K562 treated with DMSO at 1 percent for 48 hours (cell line): Measurements from ENCODE around the gene LIPJ. TPM values are rescaled to one million over a fixed set of nuclear protein-coding genes. Genes with fewer than 3 reads are reported as not detected.

Experiments
- total RNA-seq: library from RNA; unstranded; fragments of 300-600 nt; gene quantifications from 2 replicates; pipeline ENCODE4 v1.2.3, GENCODE V29; 2022; ENCODE audit warnings: low replicate concordance; ENCODE audit errors: extremely low read depth

Gene LIPJ
- total RNA-seq = not detected in 2 replicates

DNA sequence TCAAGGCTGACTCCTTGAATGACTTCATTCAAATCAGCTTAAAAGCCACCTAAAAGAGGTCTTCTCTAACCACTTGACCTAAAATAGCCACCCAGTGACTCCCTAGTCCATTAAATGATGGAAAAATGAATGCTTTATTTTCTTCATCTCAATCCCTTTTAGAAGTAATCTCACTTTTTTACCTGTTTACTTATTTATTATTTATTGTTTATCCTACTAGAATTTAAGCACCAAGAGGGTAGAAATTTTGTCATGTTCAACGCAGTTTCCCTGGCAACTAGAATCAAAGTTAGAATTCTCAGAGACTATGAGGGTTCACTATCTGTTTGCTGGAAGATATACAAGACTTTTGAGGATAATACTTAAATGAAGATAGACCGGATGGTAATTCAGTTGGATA, at the start of gene LIPJ:
LIPJ (plus strand) TSS at position 301 of the 400 bp plus-strand sequence. CDS start 3,926 bp downstream, outside the sequence.

GRCh38 chr10:88582806-88583583, 3.6 kb upstream of the LIPJ start, which contains the start of gene RNLS:
RNLS (minus strand) TSS chr10:88583318.

Other genes starting within 250 kb of the LIPJ start
- gene RNLS, start 3.4 kb upstream of the LIPJ start, total RNA-seq = not detected in 2 replicates
- not detected in 2 replicates for gene LIPF, start 77.7 kb downstream of the LIPJ start, total RNA-seq
- not detected in 2 replicates for gene LIPK, start 119.5 kb downstream of the LIPJ start, total RNA-seq
- gene LIPN, start 173.3 kb downstream of the LIPJ start, total RNA-seq = not detected in 2 replicates
- gene LIPM, start 216.0 kb downstream of the LIPJ start, total RNA-seq = not detected in 2 replicates